Osteoblast (primary cell): ENCODE data around the gene ANXA3. TPM values are rescaled to one million over a fixed set of nuclear protein-coding genes. Genes with fewer than 3 reads are reported as not detected.

Experiments
- DNase-seq: peaks from one replicate; pipeline ENCODE4 v3.0.0; 2011; ENCODE audit warnings: low spot score, mixed read lengths; ENCODE audit not compliant: insufficient read length; ENCODE audit errors: missing footprints
- H2AFZ ChIP-seq: 2 replicates; pipeline ENCODE4 v1.6.0; 2011; ENCODE audit warnings: mild to moderate bottlenecking, low read length
- H3K27ac ChIP-seq: 2 replicates; pipeline ENCODE4 v1.5.1; 2011; ENCODE audit warnings: mild to moderate bottlenecking, low read depth, low read length, moderate library complexity
- H3K27me3 ChIP-seq: 2 replicates; pipeline ENCODE4 v1.6.0; 2012; ENCODE audit warnings: mild to moderate bottlenecking, control low read depth, inconsistent platforms, low read length, moderate library complexity; ENCODE audit not compliant: insufficient read depth
- H3K36me3 ChIP-seq: 2 replicates; pipeline ENCODE4 v1.5.1; 2011; ENCODE audit warnings: mild to moderate bottlenecking, low read length, control low read depth, moderate library complexity; ENCODE audit not compliant: insufficient read depth
- H3K4me1 ChIP-seq: 2 replicates; pipeline ENCODE4 v1.5.1; 2011; ENCODE audit warnings: mild to moderate bottlenecking, low read length, control low read depth, moderate library complexity; ENCODE audit not compliant: insufficient read depth
- H3K4me2 ChIP-seq: 2 replicates; pipeline ENCODE4 v1.6.0; 2011; ENCODE audit warnings: mild to moderate bottlenecking, low read length; ENCODE audit not compliant: insufficient read depth
- H3K4me3 ChIP-seq: fragments of 200-600 bp; sonication (generic); 3 replicates; pipeline ENCODE4 v1.5.1; 2012; ENCODE audit warnings: mild to moderate bottlenecking, low read length, inconsistent platforms; ENCODE audit not compliant: insufficient read depth
- H3K79me2 ChIP-seq: 2 replicates; pipeline ENCODE4 v1.6.0; 2012; ENCODE audit warnings: mild to moderate bottlenecking, low read length, control low read depth, inconsistent platforms; ENCODE audit not compliant: insufficient read depth
- H3K9me3 ChIP-seq: 2 replicates; pipeline ENCODE4 v1.5.1; 2011; ENCODE audit warnings: low read depth, low read length, control low read depth
- H4K20me1 ChIP-seq: 2 replicates; pipeline ENCODE4 v1.6.0; 2012; ENCODE audit warnings: mild to moderate bottlenecking, low read length, control low read depth; ENCODE audit not compliant: insufficient read depth
- total RNA-seq: library from RNA; depleted of rRNA; stranded (reverse); fragments of >200 nt; gene quantifications from 2 replicates; pipeline ENCODE4 v1.2.3, GENCODE V29; 2012
- TF ChIP-seq, protein P1 (sequence below): IDR thresholded peaks from 2 replicates; pipeline ENCODE4 v1.5.1; 2011; ENCODE audit warnings: mild to moderate bottlenecking, low read depth, low read length, moderate library complexity; ENCODE audit errors: extremely low read depth

Gene ANXA3
- total RNA-seq, 1 donor, result 2.9 TPM

DNA sequence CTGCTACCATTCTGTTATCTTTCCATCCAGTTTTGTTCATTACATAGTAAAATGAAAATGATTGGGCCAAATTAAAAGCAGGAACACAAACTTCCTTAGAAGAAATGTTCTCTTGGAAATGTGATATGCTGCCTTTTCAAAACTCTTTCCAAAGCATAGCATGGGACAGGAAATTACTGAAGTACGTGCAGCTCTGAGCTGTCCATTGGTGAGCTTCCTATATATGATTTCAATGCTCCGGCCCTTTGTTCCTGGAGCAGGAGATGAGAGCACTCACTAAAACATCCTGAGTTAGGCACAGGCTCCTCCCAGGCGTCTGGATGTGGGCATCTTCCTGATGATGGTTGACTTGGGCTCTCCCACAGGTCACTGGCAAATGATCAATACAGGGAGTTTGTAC lies 33.0 kb upstream of the ANXA3 start:
- Histone ChIP-seq H4K20me1 (no peaks in the 10 kb centered on the region), H3K4me3 (no peak overlapping the region), H3K36me3 (no peaks in the 10 kb centered on the region), H3K79me2 (no peaks in the 10 kb centered on the region), H3K4me2 (no peak overlapping the region), H2AFZ (no peak overlapping the region), H3K27me3 (no peaks in the 10 kb centered on the region), H3K9me3 (no peaks in the 10 kb centered on the region), H3K27ac (no peak overlapping the region), H3K4me1 (no peaks in the 10 kb centered on the region)
- TF ChIP-seq, protein P1, sequence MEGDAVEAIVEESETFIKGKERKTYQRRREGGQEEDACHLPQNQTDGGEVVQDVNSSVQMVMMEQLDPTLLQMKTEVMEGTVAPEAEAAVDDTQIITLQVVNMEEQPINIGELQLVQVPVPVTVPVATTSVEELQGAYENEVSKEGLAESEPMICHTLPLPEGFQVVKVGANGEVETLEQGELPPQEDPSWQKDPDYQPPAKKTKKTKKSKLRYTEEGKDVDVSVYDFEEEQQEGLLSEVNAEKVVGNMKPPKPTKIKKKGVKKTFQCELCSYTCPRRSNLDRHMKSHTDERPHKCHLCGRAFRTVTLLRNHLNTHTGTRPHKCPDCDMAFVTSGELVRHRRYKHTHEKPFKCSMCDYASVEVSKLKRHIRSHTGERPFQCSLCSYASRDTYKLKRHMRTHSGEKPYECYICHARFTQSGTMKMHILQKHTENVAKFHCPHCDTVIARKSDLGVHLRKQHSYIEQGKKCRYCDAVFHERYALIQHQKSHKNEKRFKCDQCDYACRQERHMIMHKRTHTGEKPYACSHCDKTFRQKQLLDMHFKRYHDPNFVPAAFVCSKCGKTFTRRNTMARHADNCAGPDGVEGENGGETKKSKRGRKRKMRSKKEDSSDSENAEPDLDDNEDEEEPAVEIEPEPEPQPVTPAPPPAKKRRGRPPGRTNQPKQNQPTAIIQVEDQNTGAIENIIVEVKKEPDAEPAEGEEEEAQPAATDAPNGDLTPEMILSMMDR, result no peak
- no peak for DNase-seq

DNA sequence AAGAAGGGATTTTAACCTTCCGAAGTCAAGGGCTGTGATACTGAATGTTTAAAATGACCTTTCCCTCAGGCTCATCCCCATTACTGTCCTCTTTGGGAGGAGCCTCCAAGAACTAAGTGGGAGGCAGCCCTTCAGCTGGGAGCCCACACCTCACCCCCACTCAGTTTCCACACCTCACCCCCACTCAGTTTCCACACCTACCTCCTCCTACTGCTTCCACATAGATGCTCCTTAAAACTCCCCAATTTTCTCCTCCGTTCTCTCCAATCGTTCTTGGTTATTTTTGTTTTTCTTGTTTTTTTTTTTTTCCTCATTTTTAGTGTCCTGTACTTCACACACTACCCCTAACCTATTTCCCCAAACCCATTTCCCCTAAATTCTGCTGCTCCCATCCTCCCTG lies 31.6 kb upstream of the ANXA3 start:
- H3K79me2 ChIP-seq, result no peaks in the 10 kb centered on the region
- H3K9me3 ChIP-seq, result no peaks in the 10 kb centered on the region
- H3K36me3 ChIP-seq, result no peaks in the 10 kb centered on the region
- H2AFZ ChIP-seq, result no peak overlapping the region
- H3K27me3 ChIP-seq, result no peaks in the 10 kb centered on the region
- no peaks in the 10 kb centered on the region for H4K20me1 ChIP-seq
- H3K4me1 ChIP-seq, result no peaks in the 10 kb centered on the region
- H3K4me2 ChIP-seq, result no peak overlapping the region
- TF ChIP-seq, protein P1, result no peak
- no peak overlapping the region for H3K4me3 ChIP-seq
- DNase-seq, result no peak
- H3K27ac ChIP-seq, result no peak overlapping the region

DNA sequence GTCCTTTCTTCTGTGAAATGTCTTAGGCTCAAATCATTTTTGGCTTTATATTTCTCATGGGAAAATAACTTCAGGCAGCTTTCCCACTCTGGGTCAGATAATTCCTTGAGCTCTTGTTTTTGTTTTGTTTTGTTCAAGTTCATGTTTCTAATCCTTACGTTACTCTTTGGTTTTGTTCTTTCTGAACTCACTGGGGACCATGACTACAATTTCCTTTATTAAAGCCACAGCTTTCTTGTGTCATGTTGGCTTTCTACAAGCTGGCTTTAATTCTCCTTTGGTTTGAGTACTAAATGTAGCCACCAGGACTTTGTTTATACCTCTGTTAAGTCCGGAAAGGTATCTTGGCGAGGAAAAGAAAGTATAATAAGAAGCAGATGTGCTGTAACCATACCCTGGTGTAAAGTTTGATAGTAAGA lies 30.8 kb upstream of the ANXA3 start:
- H3K27me3 ChIP-seq, result no peaks in the 10 kb centered on the region
- H3K27ac ChIP-seq, result no peak overlapping the region

DNA sequence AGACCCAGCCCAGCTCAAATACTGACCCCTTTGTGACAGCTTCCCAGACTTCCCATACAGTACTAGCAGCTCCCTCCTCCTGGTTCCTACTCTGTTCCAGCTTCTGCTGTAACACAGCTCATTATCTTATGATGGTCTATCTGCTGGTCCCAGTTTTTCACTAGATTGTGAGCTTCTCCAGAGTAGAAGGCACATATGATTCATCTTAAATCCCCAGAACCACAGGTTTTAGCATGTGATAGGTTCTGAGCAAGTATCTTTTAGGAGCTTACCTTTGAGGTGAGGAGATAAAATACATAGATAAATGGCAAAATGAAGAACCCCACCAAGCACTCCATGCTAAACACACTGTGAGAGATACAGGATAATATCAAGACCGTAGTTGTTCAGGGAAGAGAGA lies 27.6 kb upstream of the ANXA3 start:
- no peaks in the 10 kb centered on the region for H4K20me1 ChIP-seq
- H3K4me2 ChIP-seq, result no peak overlapping the region
- TF ChIP-seq, protein P1, result no peak
- DNase-seq, result peak; percentile 41
- H3K27ac ChIP-seq, result no peak overlapping the region
- no peaks in the 10 kb centered on the region for H3K79me2 ChIP-seq
- H3K4me1 ChIP-seq, result peaks cover 10% of the 10 kb centered on the region
- no peak overlapping the region for H3K4me3 ChIP-seq
- H2AFZ ChIP-seq, result no peak overlapping the region
- H3K27me3 ChIP-seq, result no peaks in the 10 kb centered on the region
- no peaks in the 10 kb centered on the region for H3K36me3 ChIP-seq
- H3K9me3 ChIP-seq, result no peaks in the 10 kb centered on the region

More for the DNA sequence above, 30.8 kb upstream of the ANXA3 start:
- H3K9me3 ChIP-seq, result no peaks in the 10 kb centered on the region
- H3K4me3 ChIP-seq, result no peak overlapping the region
- DNase-seq, result no peak
- peak overlapping the region; percentile 1 for H3K4me2 ChIP-seq
- TF ChIP-seq, protein P1, result no peak
- no peak overlapping the region for H2AFZ ChIP-seq
- H3K79me2 ChIP-seq, result no peaks in the 10 kb centered on the region
- H4K20me1 ChIP-seq, result no peaks in the 10 kb centered on the region
- H3K36me3 ChIP-seq, result no peaks in the 10 kb centered on the region
- H3K4me1 ChIP-seq, result no peaks in the 10 kb centered on the region
